ENCODE data around the gene S100A4. TPM values are rescaled to one million over a fixed set of nuclear protein-coding genes. Genes with fewer than 3 reads are reported as not detected.
"Not testable (repeated sequence)": the region's sequence is repeated elsewhere in the genome, so short reads cannot be mapped to it uniquely, and the experiment has no call there.

The S100A4 gene
- total RNA-seq (ENCODE audit: unreplicated experiment), result 2.8 TPM
- long read RNA-seq, partial matches to known transcripts, result 0 of 3 reads
- long read RNA-seq, other reads (novel, unspliced or antisense), result 0 of 3 reads

DNA sequence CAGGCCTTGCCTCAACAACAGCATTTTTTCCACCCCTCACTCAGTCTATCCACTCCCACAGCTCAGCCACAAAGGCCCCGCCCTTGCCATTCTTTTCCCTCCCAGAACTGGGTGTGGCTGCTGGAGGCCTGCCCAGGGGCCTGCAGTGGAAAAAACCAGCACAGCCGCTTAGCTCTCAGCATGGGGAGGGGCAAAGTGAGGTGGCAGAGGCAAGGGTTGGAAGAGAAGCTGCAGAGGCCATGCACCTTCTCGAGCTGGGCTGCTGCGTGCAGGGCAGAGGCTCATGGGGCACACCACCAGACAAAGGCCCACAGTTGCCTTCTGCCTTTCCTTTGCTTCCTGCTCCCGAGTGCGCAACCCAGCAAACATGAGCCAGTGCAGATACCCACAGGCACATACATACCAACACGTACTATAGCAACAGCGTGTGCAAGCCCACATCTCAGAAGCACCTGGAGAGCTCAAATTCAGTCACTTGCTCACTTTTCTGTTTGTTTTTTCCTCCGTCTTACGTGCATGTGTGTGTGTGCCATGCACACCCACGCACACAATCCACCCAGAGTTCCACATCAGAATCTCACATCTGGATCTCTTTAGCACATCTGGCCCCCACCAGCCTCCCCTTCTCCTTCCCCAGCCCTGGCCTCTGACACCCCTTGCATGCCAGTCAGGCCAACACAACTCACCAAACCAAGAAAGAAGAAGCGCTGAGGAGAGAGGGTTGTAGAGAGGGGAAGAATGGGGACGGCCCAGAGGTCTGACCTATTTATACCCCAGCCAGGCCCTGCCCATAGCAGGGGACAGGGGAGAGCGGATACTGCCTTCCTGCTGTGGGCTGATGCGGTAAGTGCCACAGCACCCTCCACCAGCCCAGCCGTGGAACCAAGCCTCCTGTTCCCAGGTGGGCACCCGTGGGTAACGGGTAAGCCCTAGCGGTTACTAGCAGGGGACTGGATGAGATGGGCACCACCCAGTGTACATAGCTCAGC is at the start of gene S100A4:
TSS of gene S100A4 (minus strand) at position 740 of the 989 bp plus-strand sequence. CDS start 1,012 bp downstream, outside the sequence.
- DNase-seq (ENCODE audit: low spot score), result peak; percentile 41
- Mint-ChIP-seq H3K4me3 (ENCODE audit: unreplicated experiment) (no peak within 1 kb of the TSS), H3K36me3 (ENCODE audit: low read depth, unreplicated experiment) (peaks cover 4% of the 10 kb centered on the region), H3K27me3 (ENCODE audit: unreplicated experiment) (peaks cover 14% of the 10 kb centered on the region), H3K4me1 (ENCODE audit: unreplicated experiment) (peaks cover 24% of the 10 kb centered on the region), H3K27ac (ENCODE audit: unreplicated experiment) (peak within 1 kb of the TSS; percentile 66), H3K9me3 (ENCODE audit: unreplicated experiment) (no peaks in the 10 kb centered on the region)
- TF ChIP-seq, protein P1, sequence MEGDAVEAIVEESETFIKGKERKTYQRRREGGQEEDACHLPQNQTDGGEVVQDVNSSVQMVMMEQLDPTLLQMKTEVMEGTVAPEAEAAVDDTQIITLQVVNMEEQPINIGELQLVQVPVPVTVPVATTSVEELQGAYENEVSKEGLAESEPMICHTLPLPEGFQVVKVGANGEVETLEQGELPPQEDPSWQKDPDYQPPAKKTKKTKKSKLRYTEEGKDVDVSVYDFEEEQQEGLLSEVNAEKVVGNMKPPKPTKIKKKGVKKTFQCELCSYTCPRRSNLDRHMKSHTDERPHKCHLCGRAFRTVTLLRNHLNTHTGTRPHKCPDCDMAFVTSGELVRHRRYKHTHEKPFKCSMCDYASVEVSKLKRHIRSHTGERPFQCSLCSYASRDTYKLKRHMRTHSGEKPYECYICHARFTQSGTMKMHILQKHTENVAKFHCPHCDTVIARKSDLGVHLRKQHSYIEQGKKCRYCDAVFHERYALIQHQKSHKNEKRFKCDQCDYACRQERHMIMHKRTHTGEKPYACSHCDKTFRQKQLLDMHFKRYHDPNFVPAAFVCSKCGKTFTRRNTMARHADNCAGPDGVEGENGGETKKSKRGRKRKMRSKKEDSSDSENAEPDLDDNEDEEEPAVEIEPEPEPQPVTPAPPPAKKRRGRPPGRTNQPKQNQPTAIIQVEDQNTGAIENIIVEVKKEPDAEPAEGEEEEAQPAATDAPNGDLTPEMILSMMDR (IDR thresholded peaks at IDR 0.05; ENCODE audit: unreplicated experiment), result no peak

DNA sequence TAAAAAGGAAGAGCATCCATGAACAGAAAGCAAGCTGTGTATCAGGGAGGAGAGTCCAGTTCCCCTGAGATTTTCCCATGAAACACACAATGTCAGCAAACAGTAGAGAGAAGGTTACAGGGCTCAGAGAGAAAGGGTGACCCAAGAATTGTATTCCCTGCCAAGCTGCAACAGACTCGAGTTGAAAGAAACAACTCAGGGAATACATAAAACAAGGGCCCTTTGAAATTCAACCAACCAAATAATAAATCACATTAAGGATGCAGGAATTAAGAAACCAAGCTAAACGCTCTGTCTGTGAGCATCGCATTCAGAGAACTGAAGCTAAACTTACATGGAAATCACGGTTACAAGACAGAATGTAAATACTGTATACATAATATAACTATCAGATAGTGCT is 47.1 kb upstream of the S100A4 start:
- no peak for DNase-seq (ENCODE audit: low spot score)
- peaks cover 9% of the 10 kb centered on the region for H3K27me3 Mint-ChIP-seq (ENCODE audit: unreplicated experiment)
- H3K4me1 Mint-ChIP-seq (ENCODE audit: unreplicated experiment), result no peaks in the 10 kb centered on the region
- TF ChIP-seq, protein P1 (IDR thresholded peaks at IDR 0.05; ENCODE audit: unreplicated experiment), result no peak
- no peak overlapping the region for H3K27ac Mint-ChIP-seq (ENCODE audit: unreplicated experiment)
- H3K9me3 Mint-ChIP-seq (ENCODE audit: unreplicated experiment), result no peaks in the 10 kb centered on the region
- no peak overlapping the region for H3K4me3 Mint-ChIP-seq (ENCODE audit: unreplicated experiment)
- no peaks in the 10 kb centered on the region for H3K36me3 Mint-ChIP-seq (ENCODE audit: low read depth, unreplicated experiment)

DNA sequence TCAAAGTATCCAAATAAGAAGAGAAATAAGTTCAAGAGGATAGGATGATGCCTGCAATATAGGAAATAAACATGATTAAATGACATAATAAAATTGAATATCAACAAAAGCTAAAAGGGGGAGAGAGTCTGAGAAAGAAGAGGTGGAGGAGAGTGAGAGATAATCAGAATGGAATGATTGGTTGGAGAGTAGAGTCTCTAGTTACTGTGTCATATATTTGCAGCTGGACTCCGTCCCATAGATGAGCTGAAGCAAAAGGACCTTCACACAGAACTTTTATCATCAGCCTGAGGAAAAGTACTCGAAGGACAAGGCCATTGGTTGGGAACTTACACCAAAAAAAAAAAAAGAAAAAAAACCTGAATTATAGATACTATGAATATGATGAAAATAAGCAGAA is 42.9 kb upstream of the S100A4 start:
- DNase-seq (ENCODE audit: low spot score), result no peak
- Mint-ChIP-seq H3K27me3 (ENCODE audit: unreplicated experiment) (peaks cover 3% of the 10 kb centered on the region), H3K27ac (ENCODE audit: unreplicated experiment) (no peak overlapping the region), H3K4me1 (ENCODE audit: unreplicated experiment) (no peaks in the 10 kb centered on the region), H3K4me3 (ENCODE audit: unreplicated experiment) (no peak overlapping the region), H3K9me3 (ENCODE audit: unreplicated experiment) (no peaks in the 10 kb centered on the region), H3K36me3 (ENCODE audit: low read depth, unreplicated experiment) (no peaks in the 10 kb centered on the region)
- TF ChIP-seq, protein P1 (IDR thresholded peaks at IDR 0.05; ENCODE audit: unreplicated experiment), result no peak

DNA sequence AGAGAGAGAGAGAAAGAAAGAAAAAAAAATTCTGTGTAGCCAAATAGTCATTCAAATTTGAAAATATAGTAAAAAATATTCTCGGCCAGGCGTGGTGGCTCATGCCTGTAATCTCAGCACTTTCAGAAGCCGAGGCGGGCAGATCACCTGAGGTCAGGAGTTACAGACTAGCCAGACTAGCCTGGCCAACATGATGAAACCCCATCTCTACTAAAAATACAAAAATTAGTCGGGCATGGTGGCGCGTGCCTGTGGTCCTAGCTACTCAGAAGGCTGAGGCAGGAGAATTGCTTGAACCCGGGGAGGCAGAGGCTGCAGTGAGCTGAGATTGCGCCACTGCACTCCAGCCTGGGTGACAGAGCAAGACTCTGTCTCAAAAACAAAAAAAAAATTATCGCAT is 42.4 kb upstream of the S100A4 start:
- H3K27me3 Mint-ChIP-seq (ENCODE audit: unreplicated experiment); H3K36me3 Mint-ChIP-seq (ENCODE audit: low read depth, unreplicated experiment); H3K27ac Mint-ChIP-seq (ENCODE audit: unreplicated experiment); H3K9me3 Mint-ChIP-seq (ENCODE audit: unreplicated experiment); DNase-seq (ENCODE audit: low spot score); H3K4me1 Mint-ChIP-seq (ENCODE audit: unreplicated experiment); H3K4me3 Mint-ChIP-seq (ENCODE audit: unreplicated experiment): not testable (repeated sequence)

DNA sequence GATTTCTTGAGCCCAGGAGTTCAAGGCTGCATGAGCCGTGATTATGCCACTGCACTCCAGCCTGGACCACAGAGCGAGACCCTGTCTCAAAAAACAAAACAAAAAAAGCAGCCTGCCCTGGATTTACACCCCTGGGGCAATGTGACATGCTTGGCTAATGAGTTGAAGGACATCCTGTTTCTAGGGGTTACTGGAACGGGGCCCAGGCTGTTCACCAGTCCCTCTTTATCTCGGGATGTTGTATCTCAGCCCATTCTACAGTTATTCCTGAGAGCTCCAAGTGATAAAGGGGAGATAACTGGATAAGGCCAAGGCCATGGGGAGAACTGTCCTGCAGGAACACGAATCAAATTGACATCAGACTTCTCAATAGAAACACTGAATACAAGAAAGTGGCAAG is 41.7 kb upstream of the S100A4 start:
- Mint-ChIP-seq H3K27me3 (ENCODE audit: unreplicated experiment) (no peaks in the 10 kb centered on the region), H3K9me3 (ENCODE audit: unreplicated experiment) (no peaks in the 10 kb centered on the region), H3K27ac (ENCODE audit: unreplicated experiment) (no peak overlapping the region), H3K4me1 (ENCODE audit: unreplicated experiment) (no peaks in the 10 kb centered on the region), H3K4me3 (ENCODE audit: unreplicated experiment) (no peak overlapping the region), H3K36me3 (ENCODE audit: low read depth, unreplicated experiment) (no peaks in the 10 kb centered on the region)
- no peak for DNase-seq (ENCODE audit: low spot score)
- TF ChIP-seq, protein P1 (IDR thresholded peaks at IDR 0.05; ENCODE audit: unreplicated experiment), result no peak
